Stimulated activated naive CD8-positive, alpha-beta T cell treated with anti-CD3 and anti-CD28 coated beads, Interleukin-15, Interleukin-2, amounts not matched to agents 100 U/mL and 50 U/mL, for 24 hours (primary cell): ENCODE measurements around the gene ZG16.
A peak's percentile ranks its signal among the peaks of the same experiment; 100 is the strongest.

Experiments used
- ATAC-seq: fragments of 150-1000 bp; cut with Tn5 transposase; one replicate; pipeline ENCODE4 v1.10.0; 2021
- DNase-seq: peaks from one replicate; pipeline ENCODE4 v3.0.0; 2021

Gene ZG16

DNA sequence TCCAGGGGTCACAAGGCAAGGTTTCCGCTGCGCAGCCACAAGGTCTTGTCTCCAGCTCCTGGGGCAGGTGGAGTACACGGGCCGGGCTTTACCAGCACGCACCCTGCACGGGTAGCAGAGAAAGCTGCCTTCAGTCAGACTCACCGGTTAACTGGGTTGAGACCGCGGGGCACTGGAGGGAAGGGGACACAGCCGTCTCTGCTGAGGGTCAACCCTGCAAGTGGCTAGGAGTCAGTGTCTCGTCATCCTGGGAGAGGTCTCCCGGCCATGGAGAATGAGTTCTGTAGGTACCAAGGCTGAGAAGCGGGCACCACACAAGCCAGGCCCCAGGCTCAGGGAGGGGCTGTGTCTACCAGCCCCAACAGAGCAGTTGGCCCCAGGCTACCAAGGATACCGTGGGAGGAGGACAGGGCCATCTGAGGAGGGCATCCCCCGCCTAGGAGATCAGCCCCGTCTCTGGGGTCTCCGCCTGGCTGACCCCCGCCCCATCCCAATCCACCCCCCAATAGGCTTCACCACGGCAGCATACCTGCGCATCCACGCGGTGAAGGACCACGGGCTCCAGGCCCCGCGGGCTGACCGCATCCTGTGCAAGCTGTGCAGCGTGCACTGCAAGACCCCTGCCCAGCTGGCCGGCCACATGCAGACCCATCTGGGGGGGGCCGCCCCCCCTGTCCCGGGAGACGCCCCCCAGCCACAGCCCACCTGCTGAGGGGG is 31.1 kb downstream of the ZG16 start:
- DNase-seq (no peak), ATAC-seq (no peak)

DNA sequence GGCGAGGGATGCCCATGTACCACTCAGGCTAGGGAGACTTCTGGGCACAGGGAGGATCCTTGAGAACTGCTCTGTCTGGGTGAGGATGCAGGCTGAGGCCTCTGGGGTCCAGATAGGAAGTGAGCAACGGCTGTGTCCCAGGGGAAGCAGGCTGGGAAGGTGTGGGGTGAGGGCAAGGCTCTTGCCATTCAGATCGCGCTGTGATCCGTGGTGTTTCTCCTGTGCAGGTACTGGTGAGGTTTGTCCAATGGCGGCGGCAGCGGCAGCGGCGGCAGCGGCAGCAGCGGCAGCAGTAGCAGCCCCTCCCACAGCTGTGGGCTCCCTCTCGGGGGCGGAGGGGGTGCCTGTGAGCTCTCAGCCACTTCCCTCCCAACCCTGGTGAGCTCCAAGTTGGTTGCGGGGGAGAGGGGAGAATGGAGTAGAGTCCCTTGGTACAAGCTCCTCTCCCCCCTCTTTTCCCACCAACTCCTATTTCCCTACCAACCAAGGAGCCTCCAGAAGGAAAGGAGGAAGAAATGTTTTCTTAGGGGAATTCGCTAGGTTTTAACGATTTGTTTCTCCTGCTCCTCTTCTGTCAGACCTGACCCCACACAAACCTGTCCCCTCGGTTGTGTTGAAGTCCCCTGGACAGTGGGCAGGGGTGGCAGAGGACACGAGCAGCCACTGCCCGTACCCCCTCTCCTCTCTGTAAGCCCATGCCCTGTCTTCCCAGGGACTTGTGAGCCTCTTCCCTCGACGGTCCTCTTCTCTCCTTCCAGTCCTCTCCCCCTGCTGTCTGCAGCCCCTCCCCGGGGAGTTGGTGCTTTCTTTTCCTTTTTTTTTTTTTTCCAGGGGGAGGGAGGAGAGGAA is 32.0 kb downstream of the ZG16 start:
- DNase-seq (peak; percentile 68), ATAC-seq (no peak)

DNA sequence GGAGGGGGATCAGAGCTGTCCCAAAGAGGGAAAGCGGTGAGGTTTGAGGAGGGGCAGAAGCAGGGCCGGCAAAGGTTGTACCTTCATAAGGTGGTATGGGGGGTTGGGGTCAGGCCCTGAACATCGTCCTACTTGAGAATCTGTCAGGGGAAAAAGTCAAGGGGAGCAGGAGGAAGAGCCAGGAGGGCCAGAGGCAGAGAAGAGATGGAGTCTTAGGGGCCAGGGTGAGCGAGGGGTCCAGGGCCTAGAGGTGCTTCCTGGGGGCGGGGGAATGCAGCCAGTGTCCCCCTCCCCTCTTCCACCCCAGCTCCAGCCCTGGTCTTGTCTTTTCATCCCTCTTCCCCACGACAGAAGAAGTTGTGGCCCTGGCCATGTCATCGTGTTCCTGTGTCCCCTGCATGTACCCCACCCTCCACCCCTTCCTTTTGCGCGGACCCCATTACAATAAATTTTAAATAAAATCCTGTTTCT is 32.7 kb downstream of the ZG16 start:
- ATAC-seq (no peak), DNase-seq (no peak)

DNA sequence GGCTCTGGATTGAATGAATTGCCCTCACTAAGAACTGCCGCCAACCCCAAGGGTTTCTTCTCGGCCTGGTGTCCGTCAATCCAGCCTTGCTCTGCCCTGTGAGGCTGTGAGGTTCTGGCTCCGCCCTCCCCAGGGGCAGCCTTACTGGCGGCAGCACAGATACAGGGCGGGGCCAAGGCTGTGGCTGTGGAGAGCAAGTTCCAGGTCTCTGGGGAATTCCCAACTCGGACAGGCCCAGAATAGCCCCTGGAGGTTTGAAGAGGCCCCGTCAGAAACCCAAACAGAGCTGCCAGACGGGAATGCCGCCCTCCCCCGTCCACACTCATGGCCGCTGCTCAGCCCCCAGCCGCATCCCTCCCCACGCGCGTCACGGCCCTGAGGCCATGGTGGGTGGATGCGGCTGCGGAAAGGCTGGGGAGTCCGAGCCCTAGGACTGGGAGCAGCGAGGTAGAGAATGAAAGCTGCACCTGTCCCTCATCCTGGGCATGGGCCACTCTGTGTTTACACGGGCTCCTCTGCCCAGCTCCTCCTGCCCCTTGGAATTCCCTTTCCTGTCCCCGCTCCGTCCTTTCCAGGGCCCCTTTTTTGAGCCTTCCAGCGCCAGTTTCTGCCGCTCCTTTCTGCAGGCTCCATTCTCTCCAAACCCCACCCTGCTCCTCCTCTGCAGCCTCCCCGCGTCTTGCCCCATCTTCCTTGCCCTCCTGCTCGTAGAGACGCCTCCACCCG is 33.3 kb downstream of the ZG16 start:
- peak; percentile 50 for ATAC-seq
- peak; percentile 90 for DNase-seq

DNA sequence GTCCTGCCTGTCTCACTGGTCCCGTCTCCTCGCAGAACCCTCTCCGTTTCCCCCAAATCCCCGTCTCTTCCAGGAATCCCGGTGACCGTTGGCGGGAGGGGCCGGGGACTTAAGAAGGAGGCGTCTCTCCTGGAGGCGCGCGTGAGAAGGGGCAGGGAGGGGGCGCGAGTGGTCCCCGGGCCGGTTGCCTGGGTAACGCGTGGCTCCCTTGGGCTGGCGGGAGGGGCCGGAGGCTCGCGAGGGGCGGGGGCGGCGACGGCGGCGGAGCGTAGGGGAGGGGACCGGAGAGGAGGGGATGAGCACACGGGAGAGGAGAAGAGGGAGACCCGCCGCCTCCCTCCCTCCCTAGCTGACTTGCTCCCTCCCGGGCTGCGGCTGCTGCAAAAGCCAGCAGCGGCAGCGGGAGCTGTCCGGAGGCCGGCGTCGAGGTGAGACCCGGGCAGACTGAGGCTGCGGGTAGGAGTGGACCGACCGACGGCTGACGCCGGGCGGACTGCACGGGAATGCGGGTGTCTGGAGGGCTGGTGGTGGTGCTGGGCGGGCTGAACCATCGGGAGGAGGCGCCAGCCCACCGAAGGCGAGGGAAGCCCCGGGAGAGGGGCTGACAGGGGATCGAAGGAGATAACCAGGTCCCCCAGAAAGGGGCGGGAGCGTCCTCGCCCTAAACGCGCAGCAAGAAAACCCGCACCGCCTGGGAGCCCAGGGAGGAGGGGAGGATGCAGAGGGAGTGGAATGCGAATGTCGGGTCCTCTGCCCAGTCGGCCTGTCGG is 34.0 kb downstream of the ZG16 start, which contains the start of gene PRRT2:
PRRT2 (plus strand) TSS at position 298 of the 770 bp plus-strand sequence. CDS start 862 bp downstream, outside the sequence.
- DNase-seq (peak; percentile 71), ATAC-seq (no peak)

DNA sequence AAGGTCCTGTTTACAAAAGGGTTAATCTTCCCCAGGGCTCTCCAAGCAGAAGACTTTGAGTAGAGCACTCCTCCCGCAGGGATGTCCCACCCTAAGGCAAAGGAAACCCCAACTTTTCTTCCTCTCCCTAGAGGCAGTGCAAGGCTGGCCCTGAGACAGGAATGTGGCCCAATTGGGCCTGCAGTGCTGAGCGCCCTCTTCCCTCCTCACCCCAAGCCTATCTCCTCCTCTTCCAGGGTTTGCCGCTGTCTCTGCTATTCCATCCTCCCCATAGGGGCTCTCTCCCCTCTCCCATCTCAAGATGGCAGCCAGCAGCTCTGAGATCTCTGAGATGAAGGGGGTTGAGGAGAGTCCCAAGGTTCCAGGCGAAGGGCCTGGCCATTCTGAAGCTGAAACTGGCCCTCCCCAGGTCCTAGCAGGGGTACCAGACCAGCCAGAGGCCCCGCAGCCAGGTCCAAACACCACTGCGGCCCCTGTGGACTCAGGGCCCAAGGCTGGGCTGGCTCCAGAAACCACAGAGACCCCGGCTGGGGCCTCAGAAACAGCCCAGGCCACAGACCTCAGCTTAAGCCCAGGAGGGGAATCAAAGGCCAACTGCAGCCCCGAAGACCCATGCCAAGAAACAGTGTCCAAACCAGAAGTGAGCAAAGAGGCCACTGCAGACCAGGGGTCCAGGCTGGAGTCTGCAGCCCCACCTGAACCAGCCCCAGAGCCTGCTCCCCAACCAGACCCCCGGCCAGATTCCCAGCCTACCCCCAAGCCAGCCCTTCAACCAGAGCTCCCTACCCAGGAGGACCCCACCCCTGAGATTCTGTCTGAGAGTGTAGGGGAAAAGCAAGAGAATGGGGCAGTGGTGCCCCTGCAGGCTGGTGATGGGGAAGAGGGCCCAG is 34.9 kb downstream of the ZG16 start:
- ATAC-seq (no peak), DNase-seq (no peak)

DNA sequence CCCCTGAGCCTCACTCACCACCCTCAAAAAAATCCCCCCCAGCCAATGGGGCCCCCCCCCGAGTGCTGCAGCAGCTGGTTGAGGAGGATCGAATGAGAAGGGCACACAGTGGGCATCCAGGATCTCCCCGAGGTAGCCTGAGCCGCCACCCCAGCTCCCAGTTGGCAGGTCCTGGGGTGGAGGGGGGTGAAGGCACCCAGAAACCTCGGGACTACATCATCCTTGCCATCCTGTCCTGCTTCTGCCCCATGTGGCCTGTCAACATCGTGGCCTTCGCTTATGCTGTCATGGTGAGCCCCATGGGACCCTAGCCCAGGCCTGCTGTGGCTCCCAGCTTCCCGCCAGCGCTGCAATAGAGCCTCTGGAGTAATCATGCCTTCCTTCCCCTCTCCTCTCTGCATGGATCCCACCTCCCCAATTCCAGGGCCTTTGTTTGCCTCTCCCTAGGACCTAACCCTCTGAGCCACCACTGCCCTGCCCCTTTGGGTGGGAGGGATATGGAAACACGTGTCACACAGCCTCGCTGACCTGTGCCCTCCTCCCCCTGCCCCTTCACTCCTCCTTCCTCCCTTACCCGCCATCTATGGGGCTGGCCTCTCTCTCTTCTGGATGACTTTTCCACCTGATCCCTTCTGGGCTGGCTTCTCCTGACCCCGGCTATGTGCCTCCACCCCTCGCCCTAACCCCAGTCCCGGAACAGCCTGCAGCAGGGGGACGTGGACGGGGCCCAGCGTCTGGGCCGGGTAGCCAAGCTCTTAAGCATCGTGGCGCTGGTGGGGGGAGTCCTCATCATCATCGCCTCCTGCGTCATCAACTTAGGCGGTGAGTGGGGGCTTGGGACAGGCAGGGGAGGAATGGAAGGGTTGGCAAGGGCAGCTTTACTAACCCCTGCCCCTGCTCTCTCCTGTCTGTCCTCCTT is 35.8 kb downstream of the ZG16 start:
- no peak for DNase-seq

DNA sequence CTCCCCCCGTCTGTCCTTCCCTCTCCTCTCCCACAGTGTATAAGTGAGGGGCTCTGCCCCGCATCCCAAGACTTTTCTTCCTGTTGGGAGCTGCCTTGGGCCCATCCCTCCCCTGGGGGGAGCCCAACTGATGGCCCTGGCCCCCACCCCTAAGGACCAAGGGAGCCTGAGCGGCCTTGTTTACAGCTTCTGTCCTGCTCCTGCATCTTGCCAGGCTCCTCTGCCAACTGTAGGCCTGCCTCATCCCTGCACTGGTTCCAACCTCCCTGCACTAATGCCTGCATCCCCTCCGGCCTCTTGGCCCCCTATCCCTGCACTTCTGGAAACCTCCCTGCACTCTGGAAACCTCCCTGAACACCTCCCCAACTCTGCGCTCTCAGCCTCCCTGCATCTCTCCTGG is 36.5 kb downstream of the ZG16 start:
- ATAC-seq (no peak), DNase-seq (no peak)

More for the DNA sequence above, 35.8 kb downstream of the ZG16 start:
- no peak for ATAC-seq

DNA sequence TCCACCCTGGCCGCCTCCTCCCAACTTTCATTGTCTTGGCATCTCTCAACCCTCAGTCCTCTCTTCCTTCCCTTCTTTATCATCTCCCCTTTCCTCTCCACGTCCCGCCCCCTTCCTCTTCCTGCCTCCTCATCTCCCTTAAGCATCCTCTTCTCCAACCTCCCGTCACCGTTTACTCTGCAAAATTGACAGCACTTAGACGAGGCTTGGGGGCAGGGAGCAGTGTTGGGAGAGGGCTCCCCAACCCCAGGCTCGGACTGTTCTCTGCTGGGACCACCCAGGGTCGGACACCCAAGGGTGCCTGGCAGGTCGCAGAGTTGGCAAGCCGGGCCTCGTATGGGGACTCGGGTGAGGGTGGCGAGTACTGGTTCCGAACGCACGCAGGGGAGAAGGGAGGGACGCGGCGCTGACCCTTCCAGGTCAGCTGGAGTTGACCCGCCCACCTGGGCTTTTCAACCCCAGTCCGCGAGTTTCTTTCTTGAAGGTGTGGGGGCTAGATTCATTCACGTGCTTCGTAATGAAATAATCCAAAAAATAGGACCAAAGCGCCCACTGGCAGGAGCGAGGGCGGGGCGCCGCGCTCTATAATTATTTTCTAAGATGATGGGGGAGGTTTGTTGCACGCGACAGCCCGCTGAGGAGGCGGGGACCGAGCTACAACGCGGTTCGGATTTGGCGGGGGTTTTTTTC is 37.1 kb downstream of the ZG16 start:
- no peak for ATAC-seq
- peak; percentile 59 for DNase-seq

DNA sequence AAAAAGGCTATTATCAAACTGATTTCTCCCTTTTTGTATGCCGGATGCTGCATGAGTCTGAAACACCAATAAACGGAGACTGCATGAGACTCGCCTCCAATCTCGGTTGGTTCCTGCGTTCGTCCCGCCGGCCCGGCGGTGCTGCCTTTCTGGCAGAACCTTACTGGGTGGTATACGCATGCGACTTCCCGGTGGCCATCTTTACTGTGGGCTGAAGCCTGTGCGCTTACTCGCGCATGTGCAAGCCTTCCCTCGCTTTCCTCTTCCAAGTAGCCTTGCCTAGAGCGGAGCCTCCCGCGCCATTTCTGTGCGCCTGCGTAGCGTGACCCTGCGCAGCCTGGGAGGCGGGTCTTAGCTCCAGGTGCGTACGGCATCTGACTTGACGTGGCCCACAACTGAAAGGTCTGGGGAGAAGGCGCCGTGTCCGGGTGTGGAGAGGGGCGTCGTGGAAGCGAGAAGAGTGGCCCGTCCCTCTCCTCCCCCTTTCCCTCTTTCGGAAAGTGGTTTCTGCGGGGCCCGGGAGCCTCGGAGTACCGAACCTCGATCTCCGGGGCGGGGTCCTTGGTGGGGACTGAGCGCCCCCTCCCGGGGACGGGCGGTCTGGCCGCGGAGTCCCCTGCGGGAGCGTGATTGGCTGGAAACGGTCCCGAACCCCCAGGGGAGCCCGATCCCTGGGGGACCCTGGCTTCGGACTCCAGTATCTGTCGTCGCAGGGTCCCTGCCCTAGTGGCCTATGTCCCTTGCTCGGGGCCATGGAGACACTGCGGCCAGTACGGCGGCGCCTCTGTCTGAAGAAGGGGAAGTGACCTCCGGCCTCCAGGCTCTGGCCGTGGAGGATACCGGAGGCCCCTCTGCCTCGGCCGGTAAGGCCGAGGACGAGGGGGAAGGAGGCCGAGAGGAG is 38.0 kb downstream of the ZG16 start, which contains the start of gene PAGR1:
PAGR1 (plus strand) TSS at position 360 of the 901 bp plus-strand sequence; CDS start at position 734, 374 bp downstream.
- DNase-seq = peak; percentile 97
- peak; percentile 73 for ATAC-seq

DNA sequence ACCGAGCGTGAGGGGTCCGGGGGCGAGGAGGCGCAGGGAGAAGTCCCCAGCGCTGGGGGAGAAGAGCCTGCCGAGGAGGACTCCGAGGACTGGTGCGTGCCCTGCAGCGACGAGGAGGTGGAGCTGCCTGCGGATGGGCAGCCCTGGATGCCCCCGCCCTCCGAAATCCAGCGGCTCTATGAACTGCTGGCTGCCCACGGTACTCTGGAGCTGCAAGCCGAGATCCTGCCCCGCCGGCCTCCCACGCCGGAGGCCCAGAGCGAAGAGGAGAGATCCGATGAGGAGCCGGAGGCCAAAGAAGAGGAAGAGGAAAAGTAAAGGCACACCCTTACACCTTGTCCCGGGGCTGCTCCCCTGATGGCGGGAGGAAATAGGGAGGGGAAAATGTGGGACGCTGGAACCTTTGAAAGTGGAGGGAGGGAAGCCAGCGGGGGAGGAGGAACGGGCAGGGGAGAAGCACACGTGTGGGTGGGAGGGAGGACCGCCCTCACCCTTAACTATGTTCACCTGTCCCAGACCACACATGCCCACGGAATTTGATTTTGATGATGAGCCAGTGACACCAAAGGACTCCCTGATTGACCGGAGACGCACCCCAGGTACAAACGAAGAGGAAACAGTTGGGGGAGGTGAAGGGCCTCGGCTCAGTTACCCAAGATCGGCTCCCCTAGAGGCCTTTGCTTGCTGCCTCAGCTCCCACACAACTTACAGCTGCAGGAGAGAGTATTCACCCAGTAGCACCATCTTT is 38.8 kb downstream of the ZG16 start:
- ATAC-seq (peak; percentile 33), DNase-seq (peak; percentile 72)

DNA sequence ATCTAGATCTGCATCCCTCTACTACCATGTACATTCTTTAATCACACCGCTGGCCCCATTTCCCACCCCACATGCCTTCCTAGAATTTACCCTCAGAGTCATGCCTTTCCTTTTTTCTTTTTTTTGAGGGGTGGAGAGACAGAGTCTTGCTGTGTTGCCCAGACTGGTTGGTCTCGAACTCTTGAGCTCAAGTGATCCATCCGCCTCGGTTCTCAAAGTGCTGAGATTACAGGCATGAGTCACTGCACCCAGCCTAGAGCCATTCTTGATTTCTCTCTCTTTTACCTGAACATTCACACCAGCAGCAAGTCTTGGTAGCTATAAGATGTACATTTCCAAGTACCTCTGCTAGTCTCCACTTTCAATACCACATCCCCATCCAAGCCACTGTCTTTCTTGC is 40.0 kb downstream of the ZG16 start:
- DNase-seq (no peak), ATAC-seq (no peak)

DNA sequence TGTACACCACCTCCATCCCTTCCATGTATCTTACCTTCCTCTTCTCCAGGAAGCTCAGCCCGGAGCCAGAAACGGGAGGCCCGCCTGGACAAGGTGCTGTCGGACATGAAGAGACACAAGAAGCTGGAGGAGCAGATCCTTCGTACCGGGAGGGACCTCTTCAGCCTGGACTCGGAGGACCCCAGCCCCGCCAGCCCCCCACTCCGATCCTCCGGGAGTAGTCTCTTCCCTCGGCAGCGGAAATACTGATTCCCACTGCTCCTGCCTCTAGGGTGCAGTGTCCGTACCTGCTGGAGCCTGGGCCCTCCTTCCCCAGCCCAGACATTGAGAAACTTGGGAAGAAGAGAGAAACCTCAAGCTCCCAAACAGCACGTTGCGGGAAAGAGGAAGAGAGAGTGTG is 41.5 kb downstream of the ZG16 start:
- ATAC-seq (no peak), DNase-seq (no peak)

DNA sequence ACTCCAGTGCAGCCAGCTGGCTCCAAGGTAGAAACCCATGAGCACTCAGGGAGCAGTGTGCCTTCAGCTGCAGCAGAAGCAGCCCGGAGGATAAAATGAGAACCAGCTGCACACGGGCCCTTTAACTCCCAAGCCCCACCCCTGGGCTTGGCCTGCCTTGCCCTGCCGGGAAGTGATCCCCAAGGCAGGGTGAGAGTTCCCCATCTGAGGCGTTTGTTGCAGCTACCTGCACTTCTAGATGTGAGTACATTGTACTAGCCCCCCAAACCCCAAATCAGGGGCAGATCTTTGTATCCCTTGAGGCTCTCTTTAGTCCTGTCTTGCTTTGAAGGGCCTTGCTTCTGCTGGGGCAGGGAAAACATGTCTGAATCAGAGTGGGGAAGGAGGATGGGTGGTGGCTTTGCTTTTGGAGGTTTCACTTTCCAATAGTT is 42.2 kb downstream of the ZG16 start, which contains the start of gene MVP:
MVP (plus strand) TSS at position 192 of the 431 bp plus-strand sequence. CDS start 10,088 bp downstream, outside the sequence.
- peak; percentile 21 for ATAC-seq
- peak; percentile 59 for DNase-seq

DNA sequence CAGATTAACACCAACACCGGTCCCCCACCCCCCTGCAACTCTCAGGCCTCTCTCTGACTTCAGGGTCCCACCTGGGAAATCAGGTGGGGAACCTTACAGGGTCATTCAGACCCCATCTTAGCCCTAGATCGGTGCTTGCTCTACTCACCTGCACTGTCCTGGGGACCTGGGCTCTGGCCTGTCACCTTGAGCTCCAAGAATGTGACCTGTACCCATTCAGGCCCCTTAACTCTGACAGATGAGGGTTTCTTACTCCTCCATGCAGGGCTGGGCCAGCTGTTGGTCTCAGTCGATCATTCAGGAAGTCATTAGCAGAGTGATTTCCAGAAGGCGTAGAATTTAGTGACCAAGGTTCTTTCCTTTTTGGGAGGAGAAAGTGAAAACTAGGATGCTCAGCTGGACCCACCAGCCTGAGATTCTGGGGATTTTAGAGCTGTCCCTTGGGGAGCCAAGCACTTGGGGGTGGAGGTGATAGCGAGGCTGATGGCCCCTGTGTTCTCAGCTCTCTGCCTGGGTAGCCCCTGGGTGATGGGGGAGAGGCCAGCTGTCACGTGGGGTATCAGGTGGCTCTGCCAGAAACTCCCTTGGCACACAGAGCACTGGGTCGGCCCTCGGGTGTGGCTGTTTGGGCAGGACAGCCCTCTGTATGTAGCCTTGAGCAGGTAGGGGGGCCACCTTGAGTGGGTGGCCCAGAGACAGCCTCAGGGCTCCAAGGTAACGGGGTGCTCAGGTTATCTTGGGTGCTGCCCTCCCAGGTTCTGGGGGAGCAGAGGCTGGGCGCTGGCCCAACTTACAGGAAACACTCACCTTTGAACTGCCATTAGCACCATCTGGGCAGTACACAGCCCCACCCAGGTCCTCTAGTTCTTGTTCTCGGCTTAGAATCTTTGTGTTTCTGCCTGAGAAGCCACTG is 42.9 kb downstream of the ZG16 start:
- DNase-seq (peak; percentile 67), ATAC-seq (peak; percentile 20)

DNA sequence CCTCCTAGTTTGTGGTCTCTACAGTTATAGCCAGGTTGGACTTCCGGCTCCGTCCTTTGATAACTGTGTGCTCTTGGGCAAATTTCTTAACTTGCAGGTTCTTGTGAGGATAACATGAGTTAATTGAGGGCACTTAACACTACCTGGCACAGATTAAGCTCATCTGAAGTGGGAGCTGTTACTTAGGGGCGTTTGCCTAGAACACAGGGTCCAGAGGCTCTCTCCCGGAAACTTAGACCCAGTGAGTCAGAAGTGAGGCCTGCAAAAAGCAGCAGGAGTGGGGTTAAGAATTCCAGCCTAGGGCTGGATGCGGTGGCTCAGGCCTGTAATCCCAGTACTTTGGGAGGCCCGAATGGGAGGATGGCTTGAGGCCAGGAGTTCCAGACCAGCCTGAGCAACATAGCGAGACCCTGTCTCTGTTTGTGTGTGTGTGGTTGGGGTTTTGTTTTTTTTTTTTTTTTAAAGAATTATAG is 43.6 kb downstream of the ZG16 start:
- DNase-seq (no peak), ATAC-seq (no peak)
